Thyroid gland (tissue), 4 donors: ENCODE measurements around the gene SYNM. TPM values are rescaled to one million over a fixed set of nuclear protein-coding genes. Genes with fewer than 3 reads are reported as not detected.
"Not testable (repeated sequence)": the region's sequence is repeated elsewhere in the genome, so short reads cannot be mapped to it uniquely, and the experiment has no call there.

ENCODE experiments used
- DNase-seq, 2 donors: peaks; one replicate each; pipeline ENCODE4 v3.0.0-alpha.2; 2019
- H3K27ac ChIP-seq, 3 donors: fragments of 200-600 bp; sonication (generic); 1 replicate in 2 of 3; 2 replicates in 1 of 3; pipeline ENCODE4 v1.5.1; 2016 to 2019; ENCODE audit warnings: mild to moderate bottlenecking in 1 of 3, moderate library complexity in 1 of 3
- H3K27me3 ChIP-seq: fragments of 200-600 bp; sonication (generic); one replicate; pipeline ENCODE4 v1.5.1; 2019
- H3K36me3 ChIP-seq, 2 donors: fragments of 200-600 bp; sonication (generic); one replicate each; pipeline ENCODE4 v1.5.1; 2016 to 2019
- H3K4me1 ChIP-seq, 2 donors: fragments of 200-600 bp; sonication (generic); one replicate each; pipeline ENCODE4 v1.5.1; 2017 to 2019
- H3K4me3 ChIP-seq, 3 donors: fragments of 200-600 bp; sonication (generic); replicated peaks in 1 of 3; 1 replicate in 2 of 3; 2 replicates in 1 of 3; pipeline ENCODE4 v1.5.1; 2016; ENCODE audit warnings: mild to moderate bottlenecking in 1 of 3
- H3K9me3 ChIP-seq: fragments of 200-600 bp; sonication (generic); one replicate; pipeline ENCODE4 v1.5.1; 2017
- CTCF ChIP-seq, 6 experiments: fragments of 200-600 bp in 3 of 6; fragments of 450-650 bp in 3 of 6; sonication (generic) in 3 of 6; IDR thresholded peaks; one replicate each; pipeline ENCODE4 v1.5.1; 2016 to 2019; ENCODE audit warnings: antibody characterized with exemption in 6 of 6, mild to moderate bottlenecking in 2 of 6, inconsistent platforms in 1 of 6, moderate library complexity in 1 of 6
- POLR2A ChIP-seq, 2 donors: fragments of 450-650 bp; IDR thresholded peaks; one replicate each; pipeline ENCODE4 v1.6.1; 2017; ENCODE audit warnings: antibody characterized with exemption in 2 of 2, mild to moderate bottlenecking in 2 of 2, moderate library complexity in 1 of 2
- WGBS, 2 donors: methylation state at CpG; one replicate each; pipeline ENCODE4 v1.1.5; 2017; 5-methylcytosine and 5-hydroxymethylcytosine counted together
- intact Hi-C: fragments of 100-400 bp; cut with DNase I; formaldehyde crosslinking; loops from one replicate; pipeline ENCODE4 v1.15.1; 2023
- total RNA-seq, 4 donors: library from RNA; depleted of rRNA; stranded (reverse); fragments of >200 nt; gene quantifications; one replicate each; pipeline ENCODE4 v1.2.3, GENCODE V29; 2016

SYNM gene
- total RNA-seq, 4 donors from 2014 or later = 14.8 to 24.8 (median 21.5) TPM

- Histone ChIP-seq H3K27me3 (no peaks in the 10 kb centered on the region), H3K9me3 (no peaks in the 10 kb centered on the region), H3K4me1 (no peaks in the 10 kb centered on the region), H3K4me3 (no peak overlapping the region), H3K36me3 (no peaks in the 10 kb centered on the region), H3K27ac (no peak overlapping the region)
- 85 to 88% methylated on average over 5 of the region's 5 CpGs for WGBS, 2 donors
- DNase-seq = no peak
- TF ChIP-seq CTCF (IDR thresholded peaks at IDR 0.05) (no peak), POLR2A (IDR thresholded peaks at IDR 0.05) (no peak)
- intact Hi-C loops = loop anchor here (5.0 to 10.0 kb wide), 2 partner anchors 548 to 625 kb away; no protein-coding TSS in a partner anchor
Measured at GRCh38 chr15:99070208-99070607, 34.7 kb upstream of the SYNM start.

GRCh38 chr15:99071091-99071680, 33.7 kb upstream of the SYNM start:
- Histone ChIP-seq H3K4me1 (no peaks in the 10 kb centered on the region), H3K4me3 (no peak overlapping the region), H3K36me3 (no peaks in the 10 kb centered on the region), H3K27me3 (no peaks in the 10 kb centered on the region), H3K9me3 (no peaks in the 10 kb centered on the region), H3K27ac (no peak overlapping the region)
- no peak for DNase-seq
- intact Hi-C loops = loop anchor here (5.0 to 10.0 kb wide), 2 partner anchors 549 to 626 kb away; no protein-coding TSS in a partner anchor
- 85 to 88% methylated on average over 10 of the region's 10 CpGs for WGBS, 2 donors
- TF ChIP-seq CTCF (IDR thresholded peaks at IDR 0.05) = no peak
- TF ChIP-seq POLR2A (IDR thresholded peaks at IDR 0.05) = no peak

- Histone ChIP-seq H3K36me3 (no peaks in the 10 kb centered on the region), H3K9me3 (no peaks in the 10 kb centered on the region), H3K27me3 (no peaks in the 10 kb centered on the region), H3K27ac (no peak overlapping the region), H3K4me3 (no peak overlapping the region), H3K4me1 (no peaks in the 10 kb centered on the region)
- intact Hi-C loops = loop anchor here (5.0 to 10.0 kb wide), 2 partner anchors 551 to 628 kb away; no protein-coding TSS in a partner anchor
- WGBS, 2 donors = 71 to 75% methylated on average over 4 of the region's 4 CpGs
- TF ChIP-seq CTCF (IDR thresholded peaks at IDR 0.05) (no peak), POLR2A (IDR thresholded peaks at IDR 0.05) (no peak)
- no peak for DNase-seq
Measured at GRCh38 chr15:99073008-99073717, 31.7 kb upstream of the SYNM start.

GRCh38 chr15:99074446-99074845, 30.4 kb upstream of the SYNM start:
- TF ChIP-seq CTCF (IDR thresholded peaks at IDR 0.05) (no peak), POLR2A (IDR thresholded peaks at IDR 0.05) (no peak)
- intact Hi-C loops = loop anchor here (5.0 to 10.0 kb wide), 2 partner anchors 552 to 630 kb away; no protein-coding TSS in a partner anchor
- no peaks in the 10 kb centered on the region for H3K4me1 ChIP-seq
- no peaks in the 10 kb centered on the region for H3K27me3 ChIP-seq
- WGBS, 2 donors = 91 to 95% methylated on average over 5 of the region's 5 CpGs
- H3K4me3 ChIP-seq = no peak overlapping the region
- H3K9me3 ChIP-seq = no peaks in the 10 kb centered on the region
- no peak overlapping the region for H3K27ac ChIP-seq
- no peaks in the 10 kb centered on the region for H3K36me3 ChIP-seq
- no peak for DNase-seq

- H3K4me1 ChIP-seq, H3K4me3 ChIP-seq, H3K27me3 ChIP-seq, H3K36me3 ChIP-seq, H3K27ac ChIP-seq, H3K9me3 ChIP-seq, DNase-seq: not testable (repeated sequence)
- intact Hi-C loops = loop anchor here (10.0 kb wide), 1 partner anchor 630 kb away; no protein-coding TSS in a partner anchor
Measured at GRCh38 chr15:99075059-99075652, 29.7 kb upstream of the SYNM start.
